HEK293 (cell line): Measurements from ENCODE around the gene ENO3.

ENCODE experiments used
- BCL11A ChIP-seq: fragments of 450-650 bp; formaldehyde crosslinking; IDR thresholded peaks from 2 replicates; pipeline ENCODE4 v1.5.1; 2016; ENCODE audit warnings: low read depth, missing biosample characterization, missing genetic modification characterization
- CTCF ChIP-seq: fragments of 450-650 bp; formaldehyde crosslinking; IDR thresholded peaks from 2 replicates; pipeline ENCODE4 v1.5.1; 2016; ENCODE audit warnings: missing biosample characterization, missing genetic modification characterization
- GLIS2 ChIP-seq: fragments of 450-650 bp; formaldehyde crosslinking; IDR thresholded peaks from 2 replicates; pipeline ENCODE4 v1.5.1; 2016; ENCODE audit warnings: missing biosample characterization, missing genetic modification characterization
- KLF10 ChIP-seq: fragments of 450-650 bp; IDR thresholded peaks from 2 replicates; pipeline ENCODE4 v1.5.1; 2018; ENCODE audit warnings: missing biosample characterization, mild to moderate bottlenecking, missing genetic modification characterization
- KLF16 ChIP-seq: fragments of 450-650 bp; formaldehyde crosslinking; IDR thresholded peaks from 2 replicates; pipeline ENCODE4 v1.5.1; 2017; ENCODE audit warnings: missing biosample characterization, missing genetic modification characterization
- MYNN ChIP-seq: fragments of 450-650 bp; formaldehyde crosslinking; IDR thresholded peaks from 2 replicates; pipeline ENCODE4 v1.5.1; 2016; ENCODE audit warnings: missing biosample characterization, missing genetic modification characterization, borderline replicate concordance
- PBX3 ChIP-seq: sonication (generic); formaldehyde crosslinking; IDR thresholded peaks from 2 replicates; pipeline ENCODE4 v1.8.1; 2022; ENCODE audit warnings: mild to moderate bottlenecking, moderate library complexity, missing genetic modification reagents
- TSHZ1 ChIP-seq: fragments of 450-650 bp; formaldehyde crosslinking; IDR thresholded peaks from 2 replicates; pipeline ENCODE4 v1.5.1; 2016; ENCODE audit warnings: missing biosample characterization, missing genetic modification characterization, borderline replicate concordance
- ZBTB26 ChIP-seq: fragments of 450-650 bp; formaldehyde crosslinking; optimal IDR thresholded peaks from 2 replicates; pipeline ENCODE3; 2016; ENCODE audit warnings: missing biosample characterization, mild to moderate bottlenecking, missing genetic modification characterization
- ZFP3 ChIP-seq: fragments of 450-650 bp; formaldehyde crosslinking; IDR thresholded peaks from 2 replicates; pipeline ENCODE4 v1.5.1; 2016; ENCODE audit warnings: low read depth, missing biosample characterization, missing genetic modification characterization
- ZIC2 ChIP-seq: fragments of 450-650 bp; formaldehyde crosslinking; IDR thresholded peaks from 2 replicates; pipeline ENCODE4 v1.5.1; 2016; ENCODE audit warnings: missing biosample characterization, missing genetic modification characterization
- ZNF133 ChIP-seq: fragments of 450-650 bp; formaldehyde crosslinking; IDR thresholded peaks from 2 replicates; pipeline ENCODE4 v1.5.1; 2016; ENCODE audit warnings: missing biosample characterization, missing genetic modification characterization
- ZNF211 ChIP-seq: fragments of 450-650 bp; formaldehyde crosslinking; IDR thresholded peaks from 2 replicates; pipeline ENCODE4 v1.5.1; 2016; ENCODE audit warnings: low read depth, missing biosample characterization, missing genetic modification characterization
- ZNF214 ChIP-seq: fragments of 450-650 bp; formaldehyde crosslinking; IDR thresholded peaks from 2 replicates; pipeline ENCODE4 v1.5.1; 2017; ENCODE audit warnings: missing biosample characterization, mild to moderate bottlenecking, missing genetic modification characterization, borderline replicate concordance
- ZNF223 ChIP-seq: fragments of 450-650 bp; formaldehyde crosslinking; IDR thresholded peaks from 2 replicates; pipeline ENCODE4 v1.5.1; 2016; ENCODE audit warnings: missing biosample characterization, missing genetic modification characterization
- ZNF26 ChIP-seq: fragments of 450-650 bp; formaldehyde crosslinking; IDR thresholded peaks from 2 replicates; pipeline ENCODE4 v1.5.1; 2016; ENCODE audit warnings: missing biosample characterization, missing genetic modification characterization
- ZNF280D ChIP-seq: fragments of 450-650 bp; formaldehyde crosslinking; IDR thresholded peaks from 2 replicates; pipeline ENCODE4 v1.5.1; 2016; ENCODE audit warnings: missing biosample characterization, missing genetic modification characterization
- ZNF530 ChIP-seq: fragments of 450-650 bp; formaldehyde crosslinking; IDR thresholded peaks from 2 replicates; pipeline ENCODE4 v1.5.1; 2016; ENCODE audit warnings: low read depth, missing biosample characterization, missing genetic modification characterization
- ZNF549 ChIP-seq: fragments of 450-650 bp; IDR thresholded peaks from 2 replicates; pipeline ENCODE4 v1.5.1; 2018; ENCODE audit warnings: missing biosample characterization, missing genetic modification characterization, mild to moderate bottlenecking, inconsistent platforms, moderate library complexity
- ZNF571 ChIP-seq: fragments of 450-650 bp; formaldehyde crosslinking; IDR thresholded peaks from 2 replicates; pipeline ENCODE4 v1.5.0; 2017; ENCODE audit warnings: missing biosample characterization, missing genetic modification characterization
- ZNF596 ChIP-seq: fragments of 450-650 bp; IDR thresholded peaks from 2 replicates; pipeline ENCODE4 v1.5.0; 2018; ENCODE audit warnings: missing biosample characterization, mild to moderate bottlenecking, missing genetic modification characterization, moderate library complexity
- ZNF658 ChIP-seq: fragments of 450-650 bp; formaldehyde crosslinking; IDR thresholded peaks from 2 replicates; pipeline ENCODE4; 2016; ENCODE audit warnings: missing biosample characterization, missing genetic modification characterization
- ZNF707 ChIP-seq: fragments of 450-650 bp; formaldehyde crosslinking; IDR thresholded peaks from 2 replicates; pipeline ENCODE4 v1.5.1; 2016; ENCODE audit warnings: missing biosample characterization, missing genetic modification characterization
- ZNF843 ChIP-seq: fragments of 450-650 bp; formaldehyde crosslinking; IDR thresholded peaks from 2 replicates; pipeline ENCODE4 v1.5.1; 2016; ENCODE audit warnings: missing biosample characterization, missing genetic modification characterization
- ZXDB ChIP-seq: fragments of 450-650 bp; formaldehyde crosslinking; IDR thresholded peaks from 2 replicates; pipeline ENCODE4 v1.5.1; 2016; ENCODE audit warnings: missing biosample characterization, missing genetic modification characterization
- TF ChIP-seq, protein P1 (sequence below): fragments of 450-650 bp; formaldehyde crosslinking; IDR thresholded peaks from 2 replicates; pipeline ENCODE4 v1.5.1; 2016; ENCODE audit warnings: missing biosample characterization, missing genetic modification characterization

The ENO3 gene

DNA sequence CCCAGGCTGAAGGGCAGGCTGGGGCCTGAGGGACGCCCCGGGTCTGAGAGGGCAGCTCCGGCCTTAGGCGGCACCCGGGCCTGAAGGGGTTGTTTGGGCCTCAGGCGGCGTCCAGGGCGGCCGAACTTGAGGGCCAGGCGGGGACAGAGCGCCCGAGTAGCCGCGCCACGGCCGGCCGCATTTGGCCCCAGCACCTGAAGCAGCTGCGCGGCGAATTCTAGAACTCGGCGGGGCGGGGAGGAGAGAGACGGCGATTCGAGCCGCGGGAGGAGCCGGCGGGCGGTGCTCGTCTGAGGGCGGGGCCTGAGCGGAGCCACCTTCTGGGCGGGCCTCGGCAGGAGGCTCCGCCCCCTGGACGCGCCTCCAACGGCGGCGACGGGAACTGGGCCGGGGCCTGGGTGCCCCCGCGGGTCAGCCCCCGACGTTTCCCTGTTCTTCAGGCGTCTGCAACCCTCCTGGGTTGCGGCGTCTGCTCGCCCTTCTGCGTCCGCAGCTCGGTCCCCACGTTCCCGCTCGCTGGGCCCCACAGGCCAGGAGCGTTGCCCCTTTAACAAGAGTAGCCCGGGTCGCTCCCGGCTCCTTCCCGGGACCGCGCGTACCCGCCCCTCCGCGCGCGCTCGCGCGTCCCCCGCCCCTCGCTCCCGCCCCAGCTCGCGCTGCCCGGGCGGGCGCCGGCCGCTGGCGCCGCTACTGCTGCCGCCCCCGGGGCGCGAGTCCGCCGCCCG lies 46.5 kb downstream of the ENO3 start, which contains the start of the genes INCA1 and KIF1C (continued):
- TF ChIP-seq TSHZ1 (tag by site-specific recombination) (no peak), GLIS2 (peak; percentile 93), ZFP3 (no peak), ZIC2 (peak; percentile 46; the same call in 1 of the 2 replicates), ZNF549 (tag by site-specific recombination) (no peak), MYNN (tag by site-specific recombination) (no peak), ZNF571 (tag by site-specific recombination) (no peak), ZNF596 (tag by site-specific recombination) (no peak), CTCF (tag by site-specific recombination) (peak; percentile 52), ZNF223 (tag by site-specific recombination) (no peak), ZNF843 (no peak), ZBTB26 (tag by site-specific recombination) (peak; percentile 93), ZNF707 (tag by site-specific recombination) (no peak), ZNF280D (tag by site-specific recombination) (no peak), ZNF530 (tag by site-specific recombination) (no peak), ZNF214 (tag by site-specific recombination) (no peak), ZXDB (tag by site-specific recombination) (no peak), ZNF211 (no peak), PBX3 (CRISPR knock-in tag) (peak; percentile 32; the same call in 1 of the 2 replicates), ZNF26 (tag by site-specific recombination) (no peak), ZNF658 (no peak), KLF16 (peak; percentile 77; the same call in 1 of the 2 replicates), BCL11A (tag by site-specific recombination) (no peak), KLF10 (tag by site-specific recombination) (peak; percentile 88), ZNF133 (tag by site-specific recombination) (no peak)
- TF ChIP-seq, protein P1, sequence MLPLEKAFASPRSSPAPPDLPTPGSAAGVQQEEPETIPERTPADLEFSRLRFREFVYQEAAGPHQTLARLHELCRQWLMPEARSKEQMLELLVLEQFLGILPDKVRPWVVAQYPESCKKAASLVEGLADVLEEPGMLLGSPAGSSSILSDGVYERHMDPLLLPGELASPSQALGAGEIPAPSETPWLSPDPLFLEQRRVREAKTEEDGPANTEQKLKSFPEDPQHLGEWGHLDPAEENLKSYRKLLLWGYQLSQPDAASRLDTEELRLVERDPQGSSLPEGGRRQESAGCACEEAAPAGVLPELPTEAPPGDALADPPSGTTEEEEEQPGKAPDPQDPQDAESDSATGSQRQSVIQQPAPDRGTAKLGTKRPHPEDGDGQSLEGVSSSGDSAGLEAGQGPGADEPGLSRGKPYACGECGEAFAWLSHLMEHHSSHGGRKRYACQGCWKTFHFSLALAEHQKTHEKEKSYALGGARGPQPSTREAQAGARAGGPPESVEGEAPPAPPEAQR (tag by site-specific recombination), result no peak
